HTR-8/SVneo (cell line): ENCODE measurements around the gene KRTAP12-3.

ENCODE experiments used
- DNase-seq: peaks from one replicate; pipeline ENCODE4 v3.0.0; 2011; ENCODE audit warnings: low spot score, mixed read lengths; ENCODE audit not compliant: insufficient read length
- FAIRE-seq: peaks from 2 replicates; lab custom pipeline; 2011; peaks lifted over from hg19 to GRCh38; lab: Jason Lieb, UNC

KRTAP12-3 gene

DNA sequence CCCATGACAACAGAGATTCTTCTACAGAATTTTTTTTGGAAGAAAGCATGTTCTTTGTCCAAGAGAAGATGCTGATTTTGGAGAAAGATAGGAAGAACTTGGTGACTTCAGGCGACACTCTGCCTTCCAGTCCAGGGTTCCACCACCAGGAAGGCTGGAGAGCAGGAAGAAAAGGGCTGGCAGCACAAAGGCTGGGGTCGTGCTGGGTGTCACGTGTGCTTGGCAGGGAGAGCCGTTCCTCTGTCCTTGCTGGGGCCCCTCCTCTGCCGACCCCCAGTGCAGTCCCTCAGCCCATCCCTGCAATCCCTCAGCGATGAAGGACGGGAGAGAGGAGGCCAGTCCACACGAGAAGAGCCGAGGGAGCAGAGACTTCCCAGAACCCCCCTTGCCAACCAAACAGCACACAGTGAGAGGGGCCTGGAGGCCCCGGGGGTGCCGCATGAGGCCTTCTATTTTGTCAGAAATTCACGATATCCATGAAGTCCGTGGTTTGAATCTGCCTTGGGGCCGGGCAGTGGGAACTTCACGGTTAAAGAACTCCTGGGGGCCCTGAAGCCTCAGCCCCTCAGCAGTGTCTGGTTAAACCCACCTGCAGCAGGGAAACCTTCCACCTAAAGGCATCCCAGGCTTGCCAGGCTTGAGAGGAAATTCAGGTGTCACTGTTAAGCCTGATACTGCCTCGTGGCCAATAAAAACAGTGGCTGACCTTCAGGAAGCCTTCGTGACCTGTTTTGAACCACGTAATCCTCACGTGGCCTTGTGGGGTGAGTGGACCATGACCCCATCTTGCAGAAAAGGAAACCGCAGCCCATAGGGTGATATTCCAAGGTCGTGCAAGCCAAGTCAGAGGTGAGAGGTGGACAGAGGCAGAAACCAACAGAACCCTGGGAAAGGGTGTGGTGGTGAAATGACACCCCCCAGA is 42.6 kb downstream of the KRTAP12-3 start:
- no peak for DNase-seq

DNA sequence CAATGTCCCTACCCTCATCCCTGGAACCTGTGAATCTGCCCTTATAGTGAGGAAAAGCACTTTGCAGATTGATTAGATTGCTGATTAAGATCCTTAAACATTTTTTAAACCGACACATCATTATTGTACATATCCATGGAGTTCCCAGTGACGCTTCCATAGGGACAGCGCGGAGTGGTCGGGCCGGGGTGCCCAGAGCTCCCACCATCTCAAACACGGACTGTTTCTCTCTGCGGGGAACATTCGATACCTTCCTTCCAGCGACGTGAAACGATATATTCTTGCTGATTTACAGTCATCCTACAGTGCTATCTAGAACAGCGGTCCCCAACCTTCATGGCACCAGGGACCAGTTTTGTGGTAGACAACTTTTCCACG is 43.3 kb downstream of the KRTAP12-3 start:
- DNase-seq (no peak), FAIRE-seq (no peak)

More for the DNA sequence above, 42.6 kb downstream of the KRTAP12-3 start:
- FAIRE-seq: no peak

DNA sequence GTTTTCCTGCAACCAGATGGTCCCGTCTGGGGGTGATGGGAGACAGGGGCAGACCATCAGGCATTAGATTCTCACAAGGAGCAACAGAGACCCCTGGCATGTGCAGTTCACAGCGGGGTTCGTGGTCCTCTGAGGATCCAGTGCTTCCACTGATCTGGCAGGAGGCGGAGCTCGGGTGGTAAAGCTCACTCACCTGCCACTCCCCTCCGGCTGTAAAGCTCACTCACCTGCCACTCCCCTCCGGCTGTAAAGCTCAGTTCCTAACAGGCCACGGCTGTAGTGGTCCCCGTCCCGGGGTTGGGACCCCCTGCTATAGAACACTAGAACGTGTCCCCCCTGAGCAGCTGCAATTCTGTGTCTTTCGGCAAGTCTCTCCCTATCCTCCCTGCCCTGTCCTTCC is 43.8 kb downstream of the KRTAP12-3 start:
- FAIRE-seq (no peak), DNase-seq (no peak)

DNA sequence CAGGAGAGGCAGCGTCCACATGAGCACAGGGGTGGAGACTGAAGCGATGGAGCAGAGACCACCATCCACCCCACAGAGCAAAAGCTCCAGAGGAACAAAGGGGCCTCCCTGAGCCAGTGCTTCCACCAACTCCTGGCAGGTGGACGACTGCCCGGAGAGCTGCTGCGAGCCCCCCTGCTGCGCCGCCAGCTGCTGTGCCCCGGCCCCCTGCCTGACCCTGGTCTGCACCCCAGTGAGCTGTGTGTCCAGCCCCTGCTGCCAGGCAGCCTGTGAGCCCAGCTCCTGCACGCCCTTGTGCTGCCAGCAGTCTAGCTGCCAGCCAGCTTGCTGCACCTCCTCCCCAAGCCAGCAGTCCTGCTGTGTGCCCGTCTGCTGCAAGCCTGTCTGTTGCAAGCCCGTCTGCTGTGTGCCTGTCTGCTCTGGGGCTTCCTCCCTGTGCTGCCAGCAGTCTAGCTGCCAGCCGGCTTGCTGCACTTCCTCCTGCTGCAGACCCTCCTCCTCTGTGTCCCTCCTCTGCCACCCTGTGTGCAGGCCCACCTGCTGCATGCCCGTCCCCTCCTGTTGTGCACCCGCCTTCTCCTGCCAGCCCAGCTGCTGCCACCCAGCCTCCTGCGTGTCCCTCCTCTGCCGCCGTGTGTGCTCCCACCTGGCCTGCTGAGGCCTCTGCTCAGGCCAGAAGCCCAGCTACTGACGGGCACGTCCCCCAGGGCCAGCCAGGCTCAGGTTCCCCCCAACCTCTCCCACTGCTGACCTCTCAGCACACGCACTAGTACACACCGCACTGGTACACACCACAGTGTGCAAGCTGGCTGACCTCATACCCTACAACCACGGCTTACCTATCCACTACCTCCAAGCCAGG is 44.6 kb downstream of the KRTAP12-3 start:
- no peak for DNase-seq
- FAIRE-seq: peak; percentile 54

GRCh38 chr21:44702973-44703730 is 45.4 kb downstream of the KRTAP12-3 start:
- DNase-seq (no peak), FAIRE-seq (no peak)

GRCh38 chr21:44703731-44704635 is 46.3 kb downstream of the KRTAP12-3 start:
- no peak for DNase-seq
- no peak for FAIRE-seq

DNA sequence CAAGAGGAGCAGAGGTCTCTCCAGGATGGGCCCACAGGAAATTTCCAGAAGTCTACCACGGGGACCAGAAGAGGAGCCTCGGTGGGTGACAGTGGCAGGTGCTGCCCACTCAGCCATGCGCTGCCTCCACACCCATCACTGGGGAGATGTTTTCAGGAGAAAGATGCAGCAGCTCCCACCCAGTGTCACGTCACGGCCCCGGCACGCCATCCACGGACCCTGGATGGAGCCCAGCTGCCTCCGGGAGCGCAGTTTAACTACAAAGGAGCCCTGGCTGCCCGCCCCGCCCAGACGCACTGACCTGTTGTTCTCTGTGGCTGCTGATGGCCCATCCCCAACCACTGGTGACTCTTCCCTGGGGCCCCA is 46.9 kb downstream of the KRTAP12-3 start:
- no peak for FAIRE-seq
- DNase-seq: no peak

DNA sequence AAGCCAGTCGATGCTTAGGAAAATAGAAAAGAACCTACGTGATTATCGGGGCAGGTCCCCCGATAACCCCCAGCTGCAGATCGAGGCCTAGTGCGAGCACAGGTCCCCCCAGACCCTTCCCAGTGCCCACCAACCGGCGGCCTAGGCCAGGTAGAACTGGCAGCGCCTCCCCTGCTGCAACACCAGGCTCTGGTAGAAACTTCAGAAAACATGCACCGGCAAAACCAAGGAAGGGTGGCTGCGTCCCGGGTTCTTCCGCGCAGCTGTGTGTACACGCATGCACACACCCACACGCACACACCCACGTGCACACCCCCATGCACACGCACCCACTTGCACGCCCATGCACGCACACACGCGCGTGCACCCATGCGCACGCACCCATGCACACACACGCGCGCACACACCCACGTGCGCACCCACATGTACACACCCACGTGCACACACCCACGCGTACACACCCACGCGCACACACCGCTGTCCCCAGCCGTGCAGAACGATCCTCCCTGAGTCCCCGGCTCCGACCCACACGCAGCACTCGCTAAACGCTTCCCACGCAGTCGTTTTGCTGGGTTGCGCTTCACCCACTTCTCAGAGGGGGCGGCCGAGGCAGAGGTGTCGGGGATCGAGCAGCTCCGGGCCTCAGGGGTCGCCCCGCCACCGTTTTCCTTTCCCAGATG is 48.4 kb downstream of the KRTAP12-3 start:
- FAIRE-seq (no peak), DNase-seq (no peak)

GRCh38 chr21:44706706-44707581 is 49.2 kb downstream of the KRTAP12-3 start:
- DNase-seq (no peak), FAIRE-seq (no peak)
